Measurements from ENCODE around the gene BEGAIN. TPM values are rescaled to one million over a fixed set of nuclear protein-coding genes. Genes with fewer than 3 reads are reported as not detected.

Gene BEGAIN
- total and polyA plus RNA-seq, 2 donors (not counting 3 experiments of a cell fraction or from before 2014, with no cell fraction given): 0.49 TPM; not detected in 1

- dilution Hi-C loops (cut with MboI; ENCODE audit: extremely low pct_ligation_motif_present, low sequenced_read_pairs) (no loop called here), intact Hi-C loops (cut with micrococcal nuclease) (no loop called here)
- Histone ChIP-seq H3K4me3 (replicated peaks in 1 of 3; ENCODE audit: insufficient read depth in 1 of 3, low read depth in 1 of 3, low read length in 3 of 3) (no peak overlapping the region), H3K36me3 (ENCODE audit: control insufficient read depth in 2 of 2, extremely low read depth in 1 of 2, insufficient read depth in 2 of 2, low read length in 2 of 2) (no peaks in the 10 kb centered on the region), H3K4me1 (ENCODE audit: control insufficient read depth, extremely low read depth, insufficient read depth, low read length) (peaks cover 6% of the 10 kb centered on the region), H3K79me2 (ENCODE audit: control insufficient read depth, insufficient read depth, low read length) (no peaks in the 10 kb centered on the region), H3K9me3 (replicated peaks; ENCODE audit: control insufficient read depth, insufficient read depth, low read length) (no peaks in the 10 kb centered on the region), H3K27me3 (ENCODE audit: control insufficient read depth in 2 of 2, insufficient read depth in 2 of 2, low read length in 2 of 2) (peaks cover 6 to 8% of the 10 kb centered on the region in 2 experiments), H3K4me2 (ENCODE audit: insufficient read depth, low read length) (no peak overlapping the region), H2AFZ (ENCODE audit: low read depth, low read length) (no peak overlapping the region), H3K9ac (replicated peaks; ENCODE audit: extremely low read depth, insufficient read depth, low read length) (no peak overlapping the region), H4K20me1 (replicated peaks; ENCODE audit: control insufficient read depth, extremely low read depth, insufficient read depth, low read length) (no peaks in the 10 kb centered on the region), H3K27ac (ENCODE audit: insufficient read depth, low read depth, low read length) (no peak overlapping the region), H3K9me1 (replicated peaks; ENCODE audit: control insufficient read depth, extremely low read depth, insufficient read depth, low read length) (no peaks in the 10 kb centered on the region)
- BruUV-seq (replicated peaks): no TSS peak
- DNase-seq (ENCODE audit: low read depth, low spot score): no peak
- CTCF ChIA-PET: no interaction called here
- no peak for FAIRE-seq
- POLR2A ChIA-PET: no interaction called here
- no peak for TF ChIP-seq POLR2AphosphoS5 (IDR thresholded peaks at IDR 0.05; ENCODE audit: insufficient read depth, low read depth, low read length)
- no peak for TF ChIP-seq FOS (IDR thresholded peaks at IDR 0.05; ENCODE audit: borderline replicate concordance, insufficient read depth, low read length)
- no peak for TF ChIP-seq MYC (IDR thresholded peaks at IDR 0.05; ENCODE audit: low read depth, low read length)
- no peak for TF ChIP-seq EZH2 (IDR thresholded peaks at IDR 0.05; ENCODE audit: borderline replicate concordance, low read depth, low read length, severe bottlenecking)
- TF ChIP-seq CTCF (IDR thresholded peaks at IDR 0.05; ENCODE audit: extremely low read depth in 1 of 2, insufficient read depth in 1 of 2, low read depth in 1 of 2, low read length in 2 of 2): no peak
- TF ChIP-seq JUN (IDR thresholded peaks at IDR 0.05; ENCODE audit: borderline replicate concordance, insufficient read depth, insufficient read length, low read depth): no peak
- TF ChIP-seq MAX (IDR thresholded peaks at IDR 0.05; ENCODE audit: insufficient read depth, insufficient read length): no peak
- TF ChIP-seq GATA2 (IDR thresholded peaks at IDR 0.05; ENCODE audit: insufficient read depth, insufficient read length, low read depth, low read length): no peak
- no peak for TF ChIP-seq POLR2A (IDR thresholded peaks at IDR 0.05; ENCODE audit: low read depth, low read length)
Measured at GRCh38 chr14:100583245-100583644, 4.0 kb downstream of the BEGAIN start.
